ENCODE results near the gene ALK.

GRCh38 chr2:29694741-29695140 lies 226.6 kb downstream of the ALK start:
- TF ChIP-seq CTCF (IDR thresholded peaks at IDR 0.05; ENCODE audit: low read depth, low read length) (no peak), EZH2phosphoT487 (IDR thresholded peaks at IDR 0.05; ENCODE audit: low read depth) (no peak)
